ENCODE data around the gene DYRK1A.

The DYRK1A gene

GRCh38 chr21:37575580-37575979, 209.0 kb downstream of the DYRK1A start:
- DNase-seq: no peak

Measured in AML-193 (cell line).